ENCODE measurements around the gene MEIS2.

MEIS2 gene

DNA sequence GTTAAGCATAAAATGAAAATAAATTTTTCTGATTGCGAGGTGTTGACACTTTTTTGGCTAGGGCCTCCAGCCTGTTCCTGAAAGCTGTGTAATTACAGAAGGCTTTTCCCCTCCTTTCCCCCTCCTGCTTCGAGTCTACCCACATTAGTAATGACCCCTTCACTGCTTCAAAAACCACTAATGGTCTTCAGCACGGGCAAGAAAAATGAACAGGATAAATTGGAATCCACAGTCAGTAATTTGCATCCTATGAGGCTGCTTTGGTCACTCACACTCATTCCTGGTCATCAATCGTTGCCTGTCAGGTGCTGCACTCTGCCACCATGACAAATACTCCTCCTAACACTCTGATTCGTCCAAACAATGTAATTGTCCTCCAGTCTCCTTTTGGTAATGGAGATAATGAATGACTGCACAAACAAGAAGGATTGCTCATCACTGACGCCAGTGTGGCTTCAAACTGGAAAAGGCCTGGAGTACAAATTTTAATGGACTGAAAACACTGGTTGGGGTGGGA is 148.6 kb downstream of the MEIS2 start:
- no peak for DNase-seq

GRCh38 chr15:36950371-36950770 is 150.0 kb downstream of the MEIS2 start:
- DNase-seq, result no peak

GRCh38 chr15:36948982-36949381 is 151.4 kb downstream of the MEIS2 start:
- no peak for DNase-seq

GRCh38 chr15:36947035-36947719 is 153.2 kb downstream of the MEIS2 start:
- DNase-seq, result no peak

GRCh38 chr15:36944442-36944841 is 155.9 kb downstream of the MEIS2 start:
- DNase-seq, result no peak

DNA sequence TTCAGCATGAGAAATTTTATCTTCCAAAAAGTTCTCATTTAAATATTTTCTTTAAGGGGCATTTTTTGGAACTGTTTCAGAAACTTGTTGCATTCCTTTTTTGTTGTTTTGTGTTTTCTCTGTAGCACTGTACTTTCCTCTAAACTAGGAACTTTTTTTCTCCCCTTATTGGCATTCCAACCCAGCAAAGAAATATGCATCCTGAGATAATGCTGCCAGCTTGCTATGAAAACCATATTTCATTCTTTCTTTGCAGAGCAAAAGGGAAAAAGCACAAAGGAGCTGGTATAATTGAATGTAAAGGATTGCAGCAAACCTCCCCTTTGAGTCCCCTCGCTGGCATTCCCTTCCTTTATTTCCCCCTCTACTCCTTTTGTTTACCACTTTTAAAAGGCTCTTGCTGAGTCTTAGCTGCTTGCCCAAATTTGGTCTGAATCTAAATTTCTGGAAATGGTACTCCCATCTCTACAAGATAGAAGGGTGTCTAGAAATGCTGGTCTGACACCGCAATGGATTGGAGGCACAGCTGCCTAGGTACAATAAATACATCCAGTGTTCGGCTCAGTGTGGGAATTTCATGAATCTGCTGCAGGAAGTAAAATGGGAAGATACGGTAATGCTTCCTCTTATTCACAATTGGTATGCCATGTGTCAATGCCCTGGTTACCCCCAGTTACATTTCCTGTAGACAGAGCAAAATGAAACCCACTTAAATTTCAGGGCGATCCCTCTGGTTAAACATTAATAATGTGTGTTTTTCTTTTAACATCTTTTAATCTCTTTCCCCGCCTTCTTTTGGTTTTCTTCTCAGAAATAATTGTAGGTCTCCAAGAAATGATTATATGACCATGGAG is 156.6 kb downstream of the MEIS2 start:
- DNase-seq, result no peak

DNA sequence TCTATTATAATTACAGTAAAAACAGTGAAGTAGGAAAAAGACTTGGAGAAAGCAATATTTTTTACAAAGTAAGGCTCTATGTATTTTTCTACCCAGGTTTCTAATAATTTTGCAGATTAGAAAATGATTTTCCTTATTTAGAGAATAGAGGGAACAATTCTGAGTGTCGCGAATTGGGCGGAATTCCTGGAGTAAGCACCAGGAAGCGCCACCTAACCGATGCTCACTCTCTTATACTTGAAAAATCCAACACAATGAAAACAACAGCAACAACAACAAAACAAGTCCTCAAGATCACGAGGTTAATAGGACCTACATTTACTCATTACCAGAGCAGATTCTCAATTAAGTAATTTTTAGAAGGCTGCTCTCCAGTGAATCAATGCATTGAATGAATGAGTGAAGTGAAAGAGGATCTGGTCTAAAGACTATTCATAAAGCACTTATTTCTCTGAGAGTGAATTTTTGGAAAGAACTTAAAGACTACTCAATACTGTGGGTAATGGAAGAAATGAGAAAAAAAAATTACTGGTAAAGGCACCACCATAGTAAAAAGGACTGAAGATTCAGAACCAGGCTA is 158.0 kb downstream of the MEIS2 start:
- DNase-seq, result no peak

DNA sequence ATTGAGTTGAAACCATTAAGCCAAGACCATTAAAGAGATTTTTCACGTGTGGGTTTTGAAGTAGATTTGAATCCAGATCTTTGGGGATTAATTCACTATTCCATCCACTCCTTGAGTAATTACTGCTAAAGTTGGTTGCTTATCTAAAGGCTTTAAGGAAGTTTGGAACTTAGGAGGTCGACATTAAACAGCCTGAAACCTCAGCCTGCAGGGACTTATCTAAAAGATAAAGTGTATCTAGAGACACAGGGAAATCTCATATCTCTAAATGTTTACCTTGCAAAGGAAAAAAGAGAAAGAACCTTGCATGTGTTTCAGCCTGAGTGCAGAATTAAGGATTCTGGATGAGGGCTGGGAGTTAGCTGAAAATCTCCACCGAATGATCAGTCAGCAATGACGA is 158.6 kb downstream of the MEIS2 start:
- no peak for DNase-seq

- DNase-seq, result no peak
Observed at GRCh38 chr15:36940636-36941260, 159.6 kb downstream of the MEIS2 start.

DNA sequence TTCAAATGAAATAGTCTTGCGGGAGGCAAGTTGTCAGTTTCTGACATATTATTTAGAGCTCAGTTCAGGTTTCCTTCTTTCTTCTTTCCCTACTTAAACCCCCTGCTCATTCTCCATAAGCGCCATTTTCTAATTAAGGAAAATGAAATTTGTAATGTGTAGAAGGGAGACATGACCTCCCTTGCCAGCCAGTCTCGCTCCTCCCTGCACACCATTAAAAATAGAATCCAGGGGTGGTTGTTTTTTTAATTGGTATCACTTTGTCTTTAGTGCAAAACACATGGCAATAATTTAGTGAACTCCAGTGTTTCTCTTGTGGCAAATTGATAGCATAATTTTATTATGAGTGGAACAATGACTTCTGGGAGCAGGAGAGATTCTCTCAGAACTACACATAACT is 160.1 kb downstream of the MEIS2 start:
- DNase-seq, result no peak

DNA sequence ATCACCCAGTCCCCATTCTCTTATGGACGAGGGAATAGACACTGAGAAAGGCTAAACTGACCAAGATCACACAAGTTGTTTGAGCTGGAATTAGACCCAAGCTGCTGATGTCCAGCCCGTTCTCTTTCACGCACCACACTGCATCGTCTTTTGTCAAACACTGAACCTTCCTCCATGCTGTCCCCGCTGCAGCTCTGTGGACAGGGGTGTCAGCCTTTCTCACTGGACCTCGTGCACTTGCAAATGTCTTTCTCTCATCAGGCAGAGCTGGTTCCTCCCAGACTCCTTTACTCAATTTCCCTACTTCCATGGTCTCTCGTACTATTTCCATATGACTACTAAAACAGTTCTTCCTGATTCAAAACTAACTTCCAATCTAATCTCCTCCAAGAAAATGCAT is 161.6 kb downstream of the MEIS2 start:
- no peak for DNase-seq

DNA sequence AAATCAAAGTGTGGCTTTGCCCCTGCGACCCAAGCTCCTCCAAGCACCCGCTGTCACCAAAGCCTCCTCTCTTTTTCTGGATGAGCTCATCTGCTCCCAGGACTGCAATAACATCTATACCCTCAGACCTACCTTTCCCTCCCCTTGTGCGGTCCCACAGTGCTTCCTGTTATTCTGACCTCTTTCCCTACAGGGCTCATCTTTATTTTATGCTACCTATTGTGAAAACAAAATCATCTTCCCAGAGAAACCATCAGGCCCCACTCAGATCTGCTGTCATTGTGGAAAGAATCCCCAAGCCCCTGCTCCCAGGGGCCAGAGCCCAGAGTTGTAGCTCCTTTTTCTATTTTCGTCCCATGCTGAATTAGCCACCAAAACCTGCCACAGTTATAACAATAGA is 162.2 kb downstream of the MEIS2 start:
- DNase-seq, result no peak

DNA sequence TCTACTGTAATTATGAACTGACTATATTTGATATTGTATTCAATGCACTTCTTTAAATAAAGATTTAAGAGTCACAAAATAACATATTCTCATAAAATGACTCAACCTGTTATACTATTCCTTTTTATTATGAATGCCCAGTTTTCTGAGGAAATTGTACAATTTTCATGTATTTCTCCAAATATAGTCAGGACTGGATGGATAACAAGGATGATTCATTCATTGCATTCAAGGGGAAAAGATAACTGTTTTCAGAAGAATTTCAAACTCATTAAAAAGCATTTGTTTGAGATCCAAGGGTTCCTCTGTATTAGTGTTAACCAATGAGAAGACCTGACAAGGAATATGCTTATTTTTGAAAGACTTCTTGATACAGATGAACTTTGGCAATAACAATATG is 163.7 kb downstream of the MEIS2 start:
- DNase-seq, result no peak

DNA sequence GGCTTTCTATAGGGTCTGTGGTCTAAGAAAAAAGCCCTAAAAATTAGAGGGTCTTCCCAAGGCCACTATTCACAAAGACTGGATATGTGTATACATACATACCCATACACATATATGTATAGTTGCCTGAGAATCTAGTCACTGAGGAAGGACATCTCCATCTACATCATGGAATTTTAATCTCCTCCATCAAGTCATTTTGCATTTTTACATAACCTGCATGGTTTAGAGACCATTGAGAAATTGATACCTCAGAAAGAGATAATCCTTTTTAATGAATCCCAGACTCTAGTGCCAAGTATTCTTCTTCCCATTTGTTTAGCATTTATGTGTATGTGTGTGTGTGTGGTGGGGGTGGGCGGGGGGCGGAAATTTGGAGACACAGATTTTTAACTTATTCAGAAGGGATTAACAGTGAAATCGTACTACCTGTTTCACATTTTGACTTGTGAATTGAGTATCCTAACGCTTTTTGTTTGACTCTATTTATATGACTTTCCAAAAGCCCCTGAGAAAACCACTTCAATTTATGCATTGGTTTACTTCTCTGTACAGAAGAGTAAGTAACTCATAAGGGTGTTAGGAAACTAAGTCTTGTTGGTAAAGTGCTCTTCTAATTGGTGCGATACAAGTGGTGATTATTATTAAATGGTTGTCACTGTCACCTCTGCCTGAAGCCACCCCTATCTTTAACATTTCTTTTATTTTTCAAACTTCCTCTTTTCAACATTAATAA is 166.9 kb downstream of the MEIS2 start:
- DNase-seq, result no peak

DNA sequence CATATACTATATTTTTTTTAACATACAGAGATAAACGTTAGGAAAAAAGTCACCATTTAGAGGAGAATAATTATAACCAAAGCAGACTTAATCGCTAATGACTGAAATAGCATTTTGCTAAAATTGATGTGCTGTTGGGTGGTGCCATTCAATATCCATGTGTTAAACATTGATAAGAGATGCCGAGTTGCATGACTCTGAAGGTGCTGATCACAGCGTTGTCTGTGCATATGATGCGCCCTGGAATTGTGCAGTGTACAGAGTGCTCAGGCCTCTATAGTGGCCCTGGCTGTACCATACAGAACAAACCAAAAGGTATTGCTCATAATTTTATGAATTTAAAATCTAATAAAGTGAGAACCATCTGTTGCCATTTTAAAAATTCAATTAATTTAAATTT is 168.3 kb downstream of the MEIS2 start:
- DNase-seq, result no peak

- DNase-seq, result peak; percentile 11
Observed at GRCh38 chr15:36931434-36931833, 168.9 kb downstream of the MEIS2 start.

GRCh38 chr15:36926427-36926825 is 173.9 kb downstream of the MEIS2 start:
- no peak for DNase-seq

GRCh38 chr15:36925653-36926426 is 174.5 kb downstream of the MEIS2 start:
- DNase-seq, result no peak

DNA sequence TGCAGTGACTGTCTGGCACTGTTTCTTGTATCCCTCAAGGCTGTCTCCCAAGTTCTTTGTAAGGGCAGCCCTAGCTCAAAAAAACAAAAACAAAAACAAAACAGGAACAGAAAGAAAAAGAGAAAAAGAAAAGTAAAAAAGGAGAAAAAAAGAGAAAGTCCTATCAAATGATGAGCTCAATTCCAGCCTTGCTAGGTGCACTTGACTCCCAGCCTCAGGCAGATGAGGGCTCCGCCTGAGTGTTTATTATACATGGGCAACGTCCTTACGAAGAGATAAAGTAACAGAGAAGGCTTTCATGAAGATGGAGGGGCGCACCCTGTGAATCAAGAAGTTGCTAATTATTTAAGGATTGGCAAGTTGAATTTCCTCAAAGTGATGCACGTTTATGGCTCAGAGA is 175.3 kb downstream of the MEIS2 start:
- no peak for DNase-seq

DNA sequence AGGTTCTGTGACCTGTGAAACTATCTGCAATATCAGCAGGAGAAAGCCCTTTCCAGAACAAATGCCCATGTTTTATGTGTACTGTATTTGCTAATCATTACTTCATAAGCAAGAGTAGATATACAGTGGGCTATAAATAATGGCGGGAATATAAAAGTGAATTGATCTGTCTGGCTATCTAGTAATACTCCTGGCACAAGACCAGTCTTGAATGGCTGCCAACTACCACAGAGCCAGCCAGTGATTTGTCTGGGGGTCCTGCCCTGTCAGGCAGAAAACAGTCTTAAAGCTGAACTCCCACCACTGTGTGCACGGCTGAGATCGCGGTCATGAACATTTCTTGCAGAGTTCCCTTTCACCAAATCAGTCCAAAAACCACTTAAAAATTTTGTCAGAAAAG is 176.3 kb downstream of the MEIS2 start:
- no peak for DNase-seq

- no peak for DNase-seq
Observed at GRCh38 chr15:36921484-36922091, 178.8 kb downstream of the MEIS2 start.
